Glutamatergic neuron (in vitro differentiated cells): ENCODE measurements around the gene ARHGAP10. TPM values are rescaled to one million over a fixed set of nuclear protein-coding genes. Genes with fewer than 3 reads are reported as not detected.

Source experiments
- DNase-seq: peaks from one replicate; pipeline ENCODE4 v3.0.0; 2022
- H3K27ac Mint-ChIP-seq: one replicate; pipeline ENCODE4 v1.8.0; 2020; ENCODE audit warnings: mild to moderate bottlenecking, mixed read lengths, inconsistent platforms; ENCODE audit not compliant: unreplicated experiment
- H3K27me3 Mint-ChIP-seq: one replicate; pipeline ENCODE4 v1.8.0; 2020; ENCODE audit warnings: mild to moderate bottlenecking, moderate library complexity, mixed read lengths, inconsistent platforms; ENCODE audit not compliant: unreplicated experiment
- H3K36me3 Mint-ChIP-seq: one replicate; pipeline ENCODE4 v1.8.0; 2020; ENCODE audit warnings: mild to moderate bottlenecking, mixed read lengths, inconsistent platforms; ENCODE audit not compliant: unreplicated experiment
- H3K4me1 Mint-ChIP-seq: one replicate; pipeline ENCODE4 v1.8.0; 2020; ENCODE audit warnings: mild to moderate bottlenecking, low read depth, mixed read lengths, inconsistent platforms; ENCODE audit not compliant: unreplicated experiment
- H3K4me3 Mint-ChIP-seq: one replicate; pipeline ENCODE4 v1.8.0; 2020; ENCODE audit warnings: mild to moderate bottlenecking, mixed read lengths, inconsistent platforms; ENCODE audit not compliant: unreplicated experiment
- H3K9me3 Mint-ChIP-seq: one replicate; pipeline ENCODE4 v1.8.0; 2020; ENCODE audit warnings: mild to moderate bottlenecking, moderate library complexity, mixed read lengths, inconsistent platforms; ENCODE audit not compliant: unreplicated experiment
- total RNA-seq: library from RNA; stranded (reverse); fragmentation: NEBNext Ultra II Directional; extraction: Animal tissue kit (Norgen Biotek cat#: 25700); gene quantifications from one replicate; pipeline ENCODE4 v1.2.1, GENCODE V29; 2021; ENCODE audit not compliant: unreplicated experiment
- TF ChIP-seq, protein P1 (sequence below): fragments of 200-600 bp; sonication (generic); IDR thresholded peaks from one replicate; pipeline ENCODE4 v1.5.0; 2021; ENCODE audit not compliant: partially characterized antibody, unreplicated experiment

ARHGAP10 gene
- total RNA-seq, 1 donor from 2014 or later, result 19.7 TPM

DNA sequence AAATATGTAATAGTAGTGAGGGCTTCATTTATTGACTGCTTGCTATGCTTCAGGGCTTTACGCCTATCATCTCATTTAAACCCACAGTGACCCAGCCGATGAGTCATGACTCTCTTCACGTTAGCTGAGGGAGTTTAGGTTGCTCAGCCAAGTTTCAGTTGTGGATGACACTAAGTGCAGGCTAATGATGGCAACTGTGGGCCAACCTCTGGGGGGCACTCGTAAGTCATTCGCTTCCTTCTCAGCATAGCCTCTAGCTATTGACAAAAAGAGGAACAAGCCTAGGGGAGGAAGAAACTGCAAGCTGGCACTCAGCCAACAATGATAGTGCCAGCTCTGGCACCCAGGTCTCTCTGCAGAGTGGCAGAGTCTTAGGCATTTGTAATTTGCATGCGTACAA lies 325.0 kb downstream of the ARHGAP10 start:
- Mint-ChIP-seq H3K36me3 (no peaks in the 10 kb centered on the region), H3K27ac (no peak overlapping the region), H3K9me3 (no peaks in the 10 kb centered on the region), H3K27me3 (peaks cover 2% of the 10 kb centered on the region), H3K4me1 (peaks cover 26% of the 10 kb centered on the region), H3K4me3 (no peak overlapping the region)
- TF ChIP-seq, protein P1, sequence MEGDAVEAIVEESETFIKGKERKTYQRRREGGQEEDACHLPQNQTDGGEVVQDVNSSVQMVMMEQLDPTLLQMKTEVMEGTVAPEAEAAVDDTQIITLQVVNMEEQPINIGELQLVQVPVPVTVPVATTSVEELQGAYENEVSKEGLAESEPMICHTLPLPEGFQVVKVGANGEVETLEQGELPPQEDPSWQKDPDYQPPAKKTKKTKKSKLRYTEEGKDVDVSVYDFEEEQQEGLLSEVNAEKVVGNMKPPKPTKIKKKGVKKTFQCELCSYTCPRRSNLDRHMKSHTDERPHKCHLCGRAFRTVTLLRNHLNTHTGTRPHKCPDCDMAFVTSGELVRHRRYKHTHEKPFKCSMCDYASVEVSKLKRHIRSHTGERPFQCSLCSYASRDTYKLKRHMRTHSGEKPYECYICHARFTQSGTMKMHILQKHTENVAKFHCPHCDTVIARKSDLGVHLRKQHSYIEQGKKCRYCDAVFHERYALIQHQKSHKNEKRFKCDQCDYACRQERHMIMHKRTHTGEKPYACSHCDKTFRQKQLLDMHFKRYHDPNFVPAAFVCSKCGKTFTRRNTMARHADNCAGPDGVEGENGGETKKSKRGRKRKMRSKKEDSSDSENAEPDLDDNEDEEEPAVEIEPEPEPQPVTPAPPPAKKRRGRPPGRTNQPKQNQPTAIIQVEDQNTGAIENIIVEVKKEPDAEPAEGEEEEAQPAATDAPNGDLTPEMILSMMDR, result no peak
- no peak for DNase-seq

- H3K27ac Mint-ChIP-seq, result no peak overlapping the region
- DNase-seq, result no peak
- TF ChIP-seq, protein P1, result no peak
- H3K4me1 Mint-ChIP-seq, result peaks cover 26% of the 10 kb centered on the region
- peaks cover 2% of the 10 kb centered on the region for H3K27me3 Mint-ChIP-seq
- no peak overlapping the region for H3K4me3 Mint-ChIP-seq
- no peaks in the 10 kb centered on the region for H3K9me3 Mint-ChIP-seq
- H3K36me3 Mint-ChIP-seq, result no peaks in the 10 kb centered on the region
Measured at GRCh38 chr4:148057516-148057915, 325.6 kb downstream of the ARHGAP10 start.

DNA sequence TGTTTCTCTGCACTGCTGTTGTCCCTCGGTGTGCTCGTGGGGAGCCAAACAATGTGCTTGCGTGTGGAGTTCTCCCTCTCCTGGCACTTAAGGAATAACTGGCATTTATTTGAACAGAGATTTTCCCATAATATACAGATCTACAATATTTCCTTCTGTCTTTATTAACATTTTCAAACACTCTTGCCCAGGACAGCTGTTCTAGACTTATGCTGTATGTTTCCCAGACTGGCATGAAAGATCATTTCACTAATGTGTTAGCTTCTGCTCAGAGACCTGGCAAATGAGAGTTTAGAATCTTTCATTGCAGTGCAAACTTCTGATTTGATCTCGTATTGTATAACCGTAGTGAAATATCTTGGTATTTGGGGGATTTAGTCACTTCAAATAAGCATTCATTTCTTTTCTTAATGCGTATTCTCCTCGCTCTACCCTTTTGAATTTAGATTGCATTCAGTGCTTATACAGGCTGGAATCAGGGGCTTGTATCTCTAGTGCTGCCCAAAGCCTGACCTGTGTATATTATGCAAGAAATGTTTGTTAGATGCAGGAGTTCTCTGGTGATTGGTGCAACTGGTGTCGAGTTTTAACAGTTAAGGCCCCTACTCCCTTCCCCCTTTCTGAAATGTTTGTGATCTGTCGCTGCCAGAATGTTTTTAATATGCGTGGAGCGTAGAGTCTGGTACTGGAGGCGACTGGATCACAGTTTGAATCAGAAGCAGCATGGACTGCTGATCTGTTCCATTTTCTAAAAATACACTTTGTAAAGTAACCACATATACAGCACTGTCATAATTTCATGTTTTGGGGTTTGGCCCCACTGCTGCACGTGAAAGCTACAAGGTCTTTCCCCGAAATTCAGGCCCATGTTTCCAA lies 326.3 kb downstream of the ARHGAP10 start:
- Mint-ChIP-seq H3K9me3 (no peaks in the 10 kb centered on the region), H3K36me3 (no peaks in the 10 kb centered on the region), H3K4me3 (no peak overlapping the region), H3K4me1 (peaks cover 26% of the 10 kb centered on the region), H3K27me3 (peaks cover 2% of the 10 kb centered on the region), H3K27ac (peak overlapping the region; percentile 18)
- no peak for DNase-seq
- TF ChIP-seq, protein P1, result no peak

- Mint-ChIP-seq H3K4me3 (no peak overlapping the region), H3K27ac (no peak overlapping the region), H3K4me1 (peaks cover 15% of the 10 kb centered on the region), H3K36me3 (no peaks in the 10 kb centered on the region), H3K9me3 (no peaks in the 10 kb centered on the region), H3K27me3 (no peaks in the 10 kb centered on the region)
- TF ChIP-seq, protein P1, result no peak
- DNase-seq, result no peak
Measured at GRCh38 chr4:148059617-148060180, 327.8 kb downstream of the ARHGAP10 start.
